Islet of Langerhans (tissue), 1 donor: Measurements from ENCODE around the gene FAM25A.

Source experiments
- FAIRE-seq: peaks from one replicate; lab custom pipeline; 2011; peaks lifted over from hg19 to GRCh38; lab: Jason Lieb, UNC

FAM25A gene

GRCh38 chr10:87064651-87065050 is 44.6 kb downstream of the FAM25A start:
- no peak for FAIRE-seq

DNA sequence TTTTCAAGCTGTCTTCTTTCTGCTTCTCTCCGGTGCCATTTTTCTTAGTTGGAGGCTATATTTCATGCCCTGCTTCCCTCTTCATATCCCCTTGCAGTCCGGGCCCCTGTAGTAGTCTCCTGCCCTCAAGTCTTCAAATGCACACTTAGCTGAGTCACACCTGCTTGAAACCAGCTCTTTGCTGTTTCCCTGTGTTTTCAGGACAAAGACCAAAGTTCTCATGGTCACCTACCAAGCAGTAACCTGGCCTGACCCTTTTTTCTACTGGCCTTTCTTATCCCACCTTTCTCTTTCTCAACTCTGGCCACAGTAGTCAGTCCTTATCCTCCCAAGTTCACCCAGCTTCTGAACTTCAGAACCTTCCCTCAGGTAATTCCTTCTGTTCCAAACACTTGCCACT is 46.1 kb downstream of the FAM25A start:
- FAIRE-seq, result no peak

DNA sequence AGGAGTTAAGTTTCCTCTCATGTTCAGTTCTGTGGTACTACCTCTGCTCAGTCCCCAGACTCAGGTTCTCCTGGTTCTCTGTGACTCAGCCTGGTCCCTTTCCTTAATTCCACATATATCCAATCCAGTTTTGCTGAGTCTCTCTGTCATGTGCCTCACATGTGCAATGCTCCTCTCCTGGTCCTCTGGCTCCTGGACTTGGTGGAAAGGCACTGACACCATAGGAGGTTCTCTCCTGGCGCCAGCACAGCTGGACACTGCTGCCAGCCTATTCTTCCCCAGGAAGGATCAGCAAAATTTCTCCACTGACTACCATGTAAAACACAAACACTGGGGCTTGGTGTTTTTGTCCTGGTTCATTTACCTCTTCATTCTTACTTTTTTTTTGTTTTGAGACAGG is 46.8 kb downstream of the FAM25A start:
- no peak for FAIRE-seq

DNA sequence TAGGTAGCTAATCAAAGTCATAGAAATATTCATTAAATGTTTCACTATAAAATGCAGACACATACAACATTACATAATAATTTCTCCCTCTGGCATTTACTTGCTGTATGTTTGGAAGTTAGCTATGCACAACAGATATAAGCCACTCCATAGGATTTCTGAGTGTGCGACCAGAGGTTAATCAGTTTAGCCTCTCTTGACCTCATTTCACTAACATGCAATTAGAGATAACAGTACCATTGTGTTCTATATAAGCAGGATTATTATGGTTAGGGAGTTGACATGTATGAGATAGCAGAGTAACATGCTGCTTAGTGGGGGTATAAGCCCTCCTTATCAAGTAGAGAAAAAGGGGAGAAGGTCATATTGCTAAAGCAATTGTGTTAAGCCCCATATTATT is 48.2 kb downstream of the FAM25A start:
- FAIRE-seq, result no peak

DNA sequence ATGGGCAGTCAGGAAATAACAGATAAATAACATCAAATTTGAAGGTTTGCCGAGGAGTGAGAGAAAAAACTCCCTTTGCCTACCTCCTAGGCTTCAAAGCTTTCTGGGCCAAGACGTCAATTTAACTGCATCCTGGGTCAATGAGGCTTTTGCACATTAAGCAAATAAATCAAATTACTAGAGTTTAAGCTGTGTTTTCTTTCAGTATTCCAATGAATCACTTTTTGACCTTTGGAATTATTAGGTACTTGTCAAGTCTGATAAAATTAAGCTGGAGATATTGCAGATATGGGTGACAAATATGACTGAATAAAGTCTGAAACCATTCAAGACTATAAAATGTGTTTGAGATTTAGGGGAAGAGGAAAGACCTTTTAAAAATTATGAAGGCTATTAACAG is 52.4 kb downstream of the FAM25A start:
- no peak for FAIRE-seq
